Stimulated activated naive CD4-positive, alpha-beta T cell treated with Interleukin-2 at 50 U/mL for 16 hours (primary cell): ENCODE results near the gene ADARB2.
"Not testable (repeated sequence)": the region's sequence is repeated elsewhere in the genome, so short reads cannot be mapped to it uniquely, and the experiment has no call there.

Experiments
- DNase-seq: peaks from one replicate; lab custom pipeline; 2025; lab: John Stamatoyannopoulos, UW

Gene ADARB2

GRCh38 chr10:1427521-1428186 is 309.7 kb downstream of the ADARB2 start:
- not testable (repeated sequence) for DNase-seq

DNA sequence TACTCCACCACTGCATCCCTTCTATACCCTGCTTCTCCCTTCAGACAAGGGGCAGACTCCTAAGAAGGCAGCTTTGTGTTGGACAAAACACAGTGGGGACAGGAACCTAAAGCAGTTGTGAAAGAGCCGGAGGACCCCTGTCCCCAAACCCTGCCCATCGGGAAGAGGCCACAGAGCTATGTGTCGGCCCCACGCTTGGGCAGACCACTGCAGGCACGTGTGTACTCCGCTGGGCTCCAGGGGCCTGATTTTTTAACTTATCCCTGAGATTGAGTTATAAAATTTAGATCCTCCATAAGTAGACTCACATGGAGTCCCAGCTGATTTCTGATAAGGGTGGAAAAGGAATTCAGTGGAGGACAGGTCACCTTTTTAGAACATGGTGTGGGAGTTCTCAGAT is 310.5 kb downstream of the ADARB2 start:
- DNase-seq = no peak

GRCh38 chr10:1425879-1426278 is 311.4 kb downstream of the ADARB2 start:
- DNase-seq = no peak

DNA sequence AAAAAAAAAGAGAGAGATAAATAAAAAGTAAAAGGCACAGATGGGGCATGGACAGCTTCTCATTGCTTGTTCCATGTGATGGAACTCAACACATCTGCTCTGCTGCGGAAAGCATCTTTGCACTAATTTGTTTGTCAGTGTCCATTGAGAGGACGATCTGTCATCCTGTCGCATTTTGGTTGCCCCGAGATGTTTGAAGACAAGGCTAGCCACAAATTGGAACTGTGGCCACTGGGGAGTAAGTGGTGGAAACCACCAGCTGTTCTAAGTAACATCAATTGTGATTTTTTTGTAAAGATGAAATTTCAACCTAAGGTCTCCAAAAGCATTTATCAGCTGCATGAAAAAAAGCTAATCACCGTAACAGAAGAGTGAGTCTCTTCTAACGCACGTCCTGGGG is 312.7 kb downstream of the ADARB2 start:
- DNase-seq = no peak

- no peak for DNase-seq
These were observed 313.6 kb downstream of the ADARB2 start for GRCh38 chr10:1423676-1424253.

GRCh38 chr10:1422275-1422674 is 315.1 kb downstream of the ADARB2 start:
- no peak for DNase-seq

- peak; percentile 28 for DNase-seq
These were observed 316.5 kb downstream of the ADARB2 start for GRCh38 chr10:1420661-1421362.

GRCh38 chr10:1419796-1420610 is 317.3 kb downstream of the ADARB2 start:
- no peak for DNase-seq

DNA sequence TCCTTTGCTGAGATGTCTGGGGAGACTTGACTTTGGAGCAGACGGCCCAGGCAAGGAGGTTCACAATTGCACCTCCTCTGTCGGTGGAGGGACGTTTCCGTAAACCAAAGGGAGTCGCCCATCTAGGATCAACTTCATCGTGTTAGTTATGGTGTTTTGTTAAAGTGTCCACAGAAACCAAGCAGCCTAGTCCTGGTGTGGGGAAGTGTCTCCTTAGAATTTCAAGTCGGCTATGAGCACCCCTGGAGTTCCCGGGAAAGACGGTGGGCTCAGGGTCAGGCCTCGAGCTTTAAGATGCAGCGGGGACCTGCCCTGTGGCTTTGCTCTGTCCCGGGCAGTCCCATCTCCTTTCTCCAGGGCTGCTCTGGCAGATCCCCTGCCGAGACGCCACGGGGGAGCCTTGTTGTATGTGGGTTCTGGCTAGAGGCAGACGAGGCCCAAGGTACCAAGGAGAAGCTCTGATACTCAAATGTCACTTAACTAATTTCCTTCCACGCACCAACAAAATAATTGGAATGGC is 319.2 kb downstream of the ADARB2 start:
- no peak for DNase-seq

GRCh38 chr10:1417574-1417973 is 319.8 kb downstream of the ADARB2 start:
- DNase-seq = no peak

DNA sequence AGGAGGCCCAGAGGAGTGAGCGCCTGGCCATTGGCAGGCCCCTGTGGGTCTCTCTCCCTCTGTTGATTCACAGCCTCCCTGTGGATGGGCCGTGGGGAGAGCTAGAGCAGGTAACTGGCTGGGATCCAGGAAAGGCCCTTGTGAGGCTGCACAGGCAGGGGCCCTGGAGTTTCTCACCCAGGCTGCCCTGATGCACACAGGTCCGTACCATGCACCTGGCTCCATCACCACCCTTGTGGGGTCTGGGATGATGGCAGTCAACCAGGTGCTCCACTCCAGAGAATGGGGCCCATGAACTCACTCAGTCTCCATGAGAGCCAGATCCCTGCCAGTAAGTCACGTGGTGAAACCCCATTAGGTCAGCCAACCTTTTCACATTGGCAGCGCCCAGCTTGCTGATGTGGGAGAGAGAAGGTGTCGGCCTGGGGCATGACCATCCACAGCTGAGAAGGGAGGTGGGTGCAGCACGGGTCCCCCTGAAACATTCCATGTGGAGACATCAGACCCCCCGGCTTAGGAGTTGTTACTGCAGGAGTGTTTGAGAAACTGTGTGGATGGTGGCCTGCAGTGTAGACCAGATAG is 320.8 kb downstream of the ADARB2 start:
- DNase-seq = no peak

DNA sequence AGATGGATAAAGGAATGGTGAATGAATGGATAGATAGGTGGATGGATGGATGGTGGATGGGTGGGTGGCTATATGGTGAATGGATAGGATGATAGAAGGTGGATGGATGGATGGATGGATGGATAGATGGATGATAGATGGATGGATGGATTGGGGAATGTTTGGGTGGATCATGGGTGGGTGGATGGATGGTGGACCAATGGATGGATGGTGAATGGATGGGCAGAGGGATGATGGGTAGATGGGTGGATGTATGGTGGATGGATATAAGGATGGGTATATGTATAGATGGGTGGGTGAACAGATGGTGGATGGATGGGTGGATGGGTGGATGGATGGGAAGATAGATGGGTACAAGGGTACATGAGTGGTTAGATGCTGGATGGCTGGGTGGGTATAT is 322.4 kb downstream of the ADARB2 start:
- no peak for DNase-seq

GRCh38 chr10:1414346-1414745 is 323.0 kb downstream of the ADARB2 start:
- not testable (repeated sequence) for DNase-seq

GRCh38 chr10:1413823-1414222 is 323.5 kb downstream of the ADARB2 start:
- DNase-seq = no peak

DNA sequence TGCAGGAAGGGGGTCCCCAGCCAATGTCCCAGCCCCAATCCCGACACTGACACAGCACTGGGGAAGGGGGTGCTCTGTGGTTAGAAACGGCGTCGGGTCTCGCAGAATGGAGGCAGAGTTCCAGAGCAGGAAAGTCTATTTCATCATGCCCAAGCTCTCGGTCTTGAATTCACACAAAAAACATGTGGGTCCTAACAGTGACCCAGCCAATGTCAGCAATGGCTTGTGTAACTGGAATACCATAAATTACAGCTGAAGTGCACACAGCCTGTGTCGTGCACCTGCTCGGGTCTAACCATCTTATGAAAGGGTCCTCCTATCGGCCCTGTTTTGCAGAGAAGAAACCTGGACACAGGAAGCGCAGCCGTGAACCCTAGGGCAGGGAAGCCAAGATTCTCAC is 324.1 kb downstream of the ADARB2 start:
- DNase-seq = no peak

DNA sequence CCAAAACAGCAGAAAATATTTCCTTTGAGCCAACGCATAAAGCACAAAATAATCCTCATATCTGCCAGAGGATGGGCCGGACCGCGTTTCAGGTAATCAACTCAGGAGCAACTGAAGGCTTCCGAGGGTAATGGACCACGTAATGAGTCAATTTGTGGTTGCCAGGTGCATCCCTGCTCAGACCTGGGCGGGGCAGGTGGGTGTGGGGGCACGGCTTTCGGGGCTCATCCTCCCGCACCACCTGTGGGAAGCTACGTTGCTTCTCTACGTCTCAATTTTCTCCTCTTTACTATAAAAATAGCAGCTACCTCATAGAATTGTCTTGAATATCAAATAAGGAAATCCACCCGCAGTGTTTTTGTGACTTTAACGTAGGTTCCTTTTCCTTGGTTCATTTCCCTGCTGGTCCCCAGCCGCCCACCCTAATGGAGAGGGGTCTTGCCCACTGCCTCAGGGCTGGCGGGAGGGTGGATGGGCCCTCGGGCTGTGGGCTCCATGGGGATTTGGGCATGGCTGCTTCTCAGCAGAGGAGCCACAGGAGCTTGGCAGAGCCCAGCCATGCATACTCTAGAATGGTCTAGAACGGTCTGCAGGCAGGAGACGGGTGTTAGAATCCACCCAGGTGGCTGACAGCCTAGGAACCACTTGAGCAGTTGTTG is 324.7 kb downstream of the ADARB2 start:
- DNase-seq = no peak

- no peak for DNase-seq
These were observed 325.4 kb downstream of the ADARB2 start for GRCh38 chr10:1411956-1412355.

- no peak for DNase-seq
These were observed 325.9 kb downstream of the ADARB2 start for GRCh38 chr10:1411451-1411850.

DNA sequence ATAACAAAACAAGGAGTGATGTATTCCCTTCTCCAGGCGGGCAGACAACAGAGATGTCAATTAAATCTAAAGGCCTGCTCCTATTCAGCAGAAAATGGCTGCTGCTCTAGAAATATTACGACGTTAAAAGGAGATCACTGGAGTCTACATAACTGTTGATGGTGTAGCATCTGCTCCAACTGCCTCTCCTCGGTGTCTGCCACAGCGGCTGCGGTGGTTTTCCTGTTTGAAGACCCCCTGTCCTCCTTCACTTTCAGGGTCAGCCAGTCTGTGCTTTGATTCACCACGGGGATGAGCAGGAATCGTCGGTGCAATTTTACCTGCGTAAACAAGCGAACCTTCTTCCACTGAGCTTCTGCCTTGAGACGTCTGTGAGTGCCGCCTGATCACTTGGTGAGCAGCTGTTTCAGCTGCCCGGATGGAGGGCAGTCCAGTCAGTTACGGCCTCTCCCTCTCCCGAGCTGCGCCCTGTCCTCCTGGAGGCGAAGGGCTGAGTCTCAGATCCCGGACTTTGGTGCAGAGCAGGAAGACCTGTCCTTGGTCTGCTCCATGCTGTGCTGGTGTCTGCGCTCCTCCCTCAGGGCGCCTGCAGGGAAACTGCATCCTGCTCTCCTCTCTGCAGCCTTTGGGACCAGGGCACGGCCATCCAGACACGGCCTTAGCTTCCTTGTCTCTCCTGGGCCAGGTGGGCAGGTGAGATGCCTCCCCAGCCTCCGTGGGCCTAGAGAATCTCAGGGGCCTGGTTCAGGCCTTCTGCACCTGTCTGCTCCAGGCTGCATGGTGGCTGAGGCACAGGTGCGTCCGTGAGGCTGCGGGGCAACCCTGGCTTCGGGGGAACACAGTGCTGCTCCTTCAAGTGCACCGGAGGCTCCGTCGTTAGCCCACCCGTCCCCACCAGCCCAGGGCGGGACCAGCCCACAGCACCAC is 326.6 kb downstream of the ADARB2 start:
- no peak for DNase-seq

GRCh38 chr10:1410032-1410431 is 327.3 kb downstream of the ADARB2 start:
- DNase-seq = no peak
